GM12874 (cell line): Measurements from ENCODE around the gene ZDHHC8.

ENCODE experiments used
- TF ChIP-seq, protein P1 (sequence below): IDR thresholded peaks from 2 replicates; pipeline ENCODE4 v1.5.1; 2011; ENCODE audit warnings: low read depth, mild to moderate bottlenecking, control low read depth, low read length, moderate library complexity; ENCODE audit not compliant: insufficient read depth

ZDHHC8 gene

GRCh38 chr22:20140521-20140964, 8.9 kb downstream of the ZDHHC8 start:
- TF ChIP-seq, protein P1, sequence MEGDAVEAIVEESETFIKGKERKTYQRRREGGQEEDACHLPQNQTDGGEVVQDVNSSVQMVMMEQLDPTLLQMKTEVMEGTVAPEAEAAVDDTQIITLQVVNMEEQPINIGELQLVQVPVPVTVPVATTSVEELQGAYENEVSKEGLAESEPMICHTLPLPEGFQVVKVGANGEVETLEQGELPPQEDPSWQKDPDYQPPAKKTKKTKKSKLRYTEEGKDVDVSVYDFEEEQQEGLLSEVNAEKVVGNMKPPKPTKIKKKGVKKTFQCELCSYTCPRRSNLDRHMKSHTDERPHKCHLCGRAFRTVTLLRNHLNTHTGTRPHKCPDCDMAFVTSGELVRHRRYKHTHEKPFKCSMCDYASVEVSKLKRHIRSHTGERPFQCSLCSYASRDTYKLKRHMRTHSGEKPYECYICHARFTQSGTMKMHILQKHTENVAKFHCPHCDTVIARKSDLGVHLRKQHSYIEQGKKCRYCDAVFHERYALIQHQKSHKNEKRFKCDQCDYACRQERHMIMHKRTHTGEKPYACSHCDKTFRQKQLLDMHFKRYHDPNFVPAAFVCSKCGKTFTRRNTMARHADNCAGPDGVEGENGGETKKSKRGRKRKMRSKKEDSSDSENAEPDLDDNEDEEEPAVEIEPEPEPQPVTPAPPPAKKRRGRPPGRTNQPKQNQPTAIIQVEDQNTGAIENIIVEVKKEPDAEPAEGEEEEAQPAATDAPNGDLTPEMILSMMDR, result no peak

DNA sequence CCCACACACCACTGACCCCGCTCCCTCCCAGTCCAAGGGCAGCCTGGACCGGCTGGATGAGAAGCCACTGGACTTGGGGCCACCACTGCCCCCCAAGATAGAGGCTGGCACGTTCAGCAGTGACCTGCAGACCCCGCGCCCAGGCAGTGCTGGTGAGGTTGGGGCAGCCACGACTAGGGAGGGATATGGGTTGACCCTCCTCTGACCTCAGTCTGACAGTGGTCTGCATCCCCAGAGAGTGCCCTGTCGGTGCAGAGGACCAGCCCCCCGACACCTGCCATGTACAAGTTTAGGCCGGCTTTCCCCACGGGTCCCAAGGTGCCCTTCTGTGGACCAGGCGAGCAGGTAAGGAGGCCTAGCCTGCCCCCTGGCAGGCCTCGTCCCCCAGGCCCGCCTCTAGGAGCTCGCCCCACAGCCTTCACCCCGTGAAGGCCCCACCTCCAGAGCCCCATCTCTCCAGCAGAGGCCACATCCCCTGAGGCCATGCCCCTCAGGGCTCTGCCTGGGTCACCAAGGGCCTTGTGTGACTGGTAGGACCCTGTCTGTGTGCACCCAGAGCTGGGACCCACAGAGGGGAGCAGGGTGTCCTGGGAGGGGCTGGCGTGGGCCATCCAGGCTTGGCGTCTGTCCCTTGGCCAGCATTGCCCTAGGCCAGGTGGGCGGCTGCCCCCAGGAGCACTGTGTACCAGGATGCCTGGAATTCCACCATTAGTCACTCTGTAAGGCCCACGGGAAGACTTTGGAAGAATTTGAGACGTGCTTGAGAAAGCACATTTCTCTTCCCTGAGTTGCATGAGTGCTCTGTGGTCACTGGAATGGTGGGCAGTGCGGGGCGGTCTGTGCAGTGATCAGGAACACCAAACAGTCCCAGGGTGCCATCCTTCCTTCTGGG, 9.8 kb downstream of the ZDHHC8 start:
- TF ChIP-seq, protein P1, result no peak

DNA sequence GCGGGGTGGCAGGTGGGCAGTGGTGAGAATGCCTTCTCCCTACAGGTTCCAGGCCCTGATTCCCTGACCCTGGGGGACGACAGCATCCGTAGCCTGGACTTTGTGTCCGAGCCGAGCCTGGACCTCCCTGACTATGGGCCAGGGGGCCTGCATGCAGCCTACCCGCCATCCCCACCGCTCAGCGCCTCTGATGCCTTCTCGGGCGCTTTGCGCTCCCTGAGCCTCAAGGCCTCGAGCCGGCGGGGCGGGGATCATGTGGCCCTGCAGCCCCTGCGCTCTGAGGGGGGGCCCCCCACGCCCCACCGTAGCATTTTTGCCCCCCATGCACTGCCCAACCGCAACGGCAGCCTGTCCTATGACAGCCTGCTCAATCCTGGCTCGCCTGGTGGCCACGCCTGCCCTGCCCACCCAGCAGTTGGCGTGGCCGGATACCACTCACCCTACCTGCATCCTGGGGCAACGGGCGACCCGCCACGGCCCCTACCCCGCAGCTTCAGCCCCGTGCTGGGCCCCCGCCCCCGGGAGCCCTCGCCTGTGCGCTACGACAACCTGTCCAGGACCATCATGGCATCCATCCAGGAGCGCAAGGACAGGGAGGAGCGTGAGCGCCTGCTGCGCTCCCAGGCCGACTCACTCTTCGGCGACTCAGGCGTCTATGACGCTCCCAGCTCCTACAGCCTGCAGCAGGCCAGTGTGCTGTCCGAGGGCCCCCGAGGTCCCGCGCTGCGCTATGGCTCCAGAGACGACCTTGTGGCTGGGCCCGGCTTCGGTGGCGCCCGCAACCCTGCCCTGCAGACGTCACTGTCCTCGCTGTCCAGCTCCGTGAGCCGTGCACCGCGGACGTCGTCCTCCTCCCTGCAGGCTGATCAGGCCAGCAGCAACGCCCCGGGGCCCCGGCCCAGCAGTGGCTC, 11.4 kb downstream of the ZDHHC8 start:
- TF ChIP-seq, protein P1, result no peak

GRCh38 chr22:20143883-20144665, 12.5 kb downstream of the ZDHHC8 start:
- TF ChIP-seq, protein P1, result no peak

DNA sequence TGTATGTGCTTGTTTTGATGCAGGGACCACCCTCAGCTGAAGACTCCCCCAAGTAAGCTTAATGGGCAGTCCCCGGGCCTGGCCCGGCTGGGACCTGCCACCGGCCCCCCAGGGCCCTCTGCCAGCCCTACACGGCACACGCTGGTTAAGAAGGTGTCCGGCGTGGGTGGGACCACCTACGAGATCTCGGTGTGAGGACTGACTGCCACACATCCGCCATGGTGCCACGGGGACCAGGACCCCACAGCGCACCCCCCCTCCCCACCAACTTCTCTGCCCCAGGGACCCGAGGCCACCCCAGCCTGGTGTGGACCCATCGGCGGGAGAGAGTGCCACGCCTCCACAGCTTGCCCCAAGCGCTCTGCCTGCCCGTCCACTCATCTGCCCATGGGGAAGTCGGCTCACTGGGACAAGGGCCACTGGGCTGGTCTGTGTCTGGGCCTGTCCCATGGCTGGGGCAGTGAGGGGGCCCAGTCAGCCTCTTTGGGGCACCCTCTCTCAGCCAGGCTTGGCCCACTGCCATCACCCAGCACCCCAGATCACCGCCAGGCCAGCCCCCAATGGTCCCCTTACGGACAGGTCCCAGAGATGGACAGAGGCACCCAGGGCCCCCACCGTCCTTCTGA, 13.7 kb downstream of the ZDHHC8 start:
- TF ChIP-seq, protein P1, result no peak

DNA sequence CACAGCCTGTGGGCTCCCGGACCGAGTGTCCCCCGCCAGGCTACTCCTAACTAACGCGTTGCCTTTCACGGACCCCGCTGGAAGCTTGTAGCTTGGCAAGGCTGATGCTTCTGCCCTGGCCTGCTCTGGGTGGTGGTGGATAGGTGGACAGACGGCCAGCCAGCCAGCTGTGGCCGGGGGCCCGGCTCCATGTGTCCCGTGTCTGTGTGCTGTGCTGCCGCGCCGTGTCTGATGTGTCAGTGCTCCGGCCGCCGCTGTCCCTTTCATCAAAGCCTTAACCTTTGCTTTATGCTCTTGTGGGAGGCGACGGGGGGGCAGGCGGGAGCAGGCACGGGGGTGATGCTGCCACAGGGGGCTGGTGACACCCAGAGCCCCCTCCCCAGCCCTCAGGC, 14.2 kb downstream of the ZDHHC8 start:
- TF ChIP-seq, protein P1, result no peak
